Measurements from ENCODE around the gene ZBTB5. TPM values are rescaled to one million over a fixed set of nuclear protein-coding genes. Genes with fewer than 3 reads are reported as not detected.

Gene ZBTB5
- total and polyA plus RNA-seq, 2 of the 13 experiments (the other 11 are each of a cell fraction or from before 2014, with no cell fraction given): 12.5 to 20.5 TPM

DNA sequence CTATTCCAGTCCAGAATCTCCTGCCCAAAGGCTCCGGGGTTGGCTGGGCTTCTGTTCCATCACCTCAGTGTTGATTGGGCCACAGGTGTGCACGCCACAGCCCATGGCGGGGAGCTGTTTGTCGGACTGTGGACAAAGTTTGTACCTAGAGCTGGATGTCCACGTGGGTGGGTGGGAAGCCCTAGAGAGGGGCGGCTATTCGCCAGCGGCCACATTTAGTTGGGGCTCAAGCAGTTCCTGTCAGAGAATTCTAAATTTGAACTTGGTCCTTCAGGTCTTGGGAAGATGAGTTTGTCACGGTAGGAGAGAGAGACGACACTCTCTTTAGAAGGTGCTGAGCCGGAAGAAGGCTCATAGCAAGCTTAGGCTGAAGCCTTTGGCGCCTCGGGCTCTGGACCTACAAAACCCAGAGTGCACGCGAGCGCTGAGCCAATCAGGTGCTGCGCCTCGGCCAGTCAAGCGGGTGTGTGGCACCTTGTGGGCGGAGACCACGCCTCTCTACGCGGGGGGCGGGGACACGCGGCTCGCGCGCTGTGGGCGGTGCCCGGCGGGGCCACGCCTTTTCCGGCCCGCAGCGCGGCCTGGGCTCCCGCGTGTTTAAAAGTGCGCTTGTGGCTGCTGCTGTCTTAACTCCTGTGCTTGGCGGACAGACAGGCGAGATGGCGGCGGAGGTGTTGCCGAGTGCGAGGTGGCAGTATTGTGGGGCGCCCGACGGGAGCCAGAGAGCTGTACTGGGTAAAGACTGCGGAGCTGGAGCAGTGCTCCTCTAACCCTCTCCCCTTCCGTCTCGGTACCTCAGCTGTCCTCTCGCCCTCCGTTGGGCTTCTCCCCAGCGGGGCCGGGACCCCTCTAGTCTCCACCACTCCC is 20.4 kb upstream of the ZBTB5 start, which contains the start of gene POLR1E (continued):
- TF ChIP-seq, protein P1, sequence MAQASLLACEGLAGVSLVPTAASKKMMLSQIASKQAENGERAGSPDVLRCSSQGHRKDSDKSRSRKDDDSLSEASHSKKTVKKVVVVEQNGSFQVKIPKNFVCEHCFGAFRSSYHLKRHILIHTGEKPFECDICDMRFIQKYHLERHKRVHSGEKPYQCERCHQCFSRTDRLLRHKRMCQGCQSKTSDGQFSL (CRISPR knock-in tag; IDR thresholded peaks at IDR 0.05): no peak
- TF ChIP-seq SRSF1 (optimal IDR thresholded peaks at IDR 0.05; ENCODE audit: low read depth, low read length) (no peak), ZC3H4 (CRISPR knock-in tag; IDR thresholded peaks at IDR 0.05; ENCODE audit: borderline replicate concordance) (no peak), TCF7 (IDR thresholded peaks at IDR 0.05; ENCODE audit: low read depth) (no peak), FOXK2 (IDR thresholded peaks at IDR 0.05) (no peak), ZNF780A (CRISPR knock-in tag; IDR thresholded peaks at IDR 0.05) (no peak), ZNF10 (CRISPR knock-in tag; IDR thresholded peaks at IDR 0.05; ENCODE audit: borderline replicate concordance, low read depth) (no peak), ZNF788 (CRISPR knock-in tag; IDR thresholded peaks at IDR 0.05; ENCODE audit: borderline replicate concordance) (peak; percentile 56; the same call in 1 of the 2 replicates), JARID2 (CRISPR knock-in tag; IDR thresholded peaks at IDR 0.05; ENCODE audit: insufficient replicate concordance) (no peak), FOXM1 (CRISPR knock-in tag; IDR thresholded peaks at IDR 0.05) (no peak), MLLT10 (CRISPR knock-in tag; IDR thresholded peaks at IDR 0.05) (no peak), ZFP62 (CRISPR knock-in tag; IDR thresholded peaks at IDR 0.05) (no peak), ZNF34 (CRISPR knock-in tag; IDR thresholded peaks at IDR 0.05; ENCODE audit: borderline replicate concordance) (no peak), KLF16 (CRISPR knock-in tag; IDR thresholded peaks at IDR 0.05) (0 out of 4 replicates have a peak, but pooled peaks of 1 of the 2 experiments have one; percentile 70), ZNF709 (CRISPR knock-in tag; IDR thresholded peaks at IDR 0.05) (no peak), SSRP1 (CRISPR knock-in tag; IDR thresholded peaks at IDR 0.05) (no peak)
- TF ChIP-seq, protein P2, sequence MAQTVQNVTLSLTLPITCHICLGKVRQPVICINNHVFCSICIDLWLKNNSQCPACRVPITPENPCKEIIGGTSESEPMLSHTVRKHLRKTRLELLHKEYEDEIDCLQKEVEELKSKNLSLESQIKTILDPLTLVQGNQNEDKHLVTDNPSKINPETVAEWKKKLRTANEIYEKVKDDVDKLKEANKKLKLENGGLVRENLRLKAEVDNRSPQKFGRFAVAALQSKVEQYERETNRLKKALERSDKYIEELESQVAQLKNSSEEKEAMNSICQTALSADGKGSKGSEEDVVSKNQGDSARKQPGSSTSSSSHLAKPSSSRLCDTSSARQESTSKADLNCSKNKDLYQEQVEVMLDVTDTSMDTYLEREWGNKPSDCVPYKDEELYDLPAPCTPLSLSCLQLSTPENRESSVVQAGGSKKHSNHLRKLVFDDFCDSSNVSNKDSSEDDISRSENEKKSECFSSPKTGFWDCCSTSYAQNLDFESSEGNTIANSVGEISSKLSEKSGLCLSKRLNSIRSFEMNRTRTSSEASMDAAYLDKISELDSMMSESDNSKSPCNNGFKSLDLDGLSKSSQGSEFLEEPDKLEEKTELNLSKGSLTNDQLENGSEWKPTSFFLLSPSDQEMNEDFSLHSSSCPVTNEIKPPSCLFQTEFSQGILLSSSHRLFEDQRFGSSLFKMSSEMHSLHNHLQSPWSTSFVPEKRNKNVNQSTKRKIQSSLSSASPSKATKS (CRISPR knock-in tag; IDR thresholded peaks at IDR 0.05): no peak
- TF ChIP-seq, protein P3, sequence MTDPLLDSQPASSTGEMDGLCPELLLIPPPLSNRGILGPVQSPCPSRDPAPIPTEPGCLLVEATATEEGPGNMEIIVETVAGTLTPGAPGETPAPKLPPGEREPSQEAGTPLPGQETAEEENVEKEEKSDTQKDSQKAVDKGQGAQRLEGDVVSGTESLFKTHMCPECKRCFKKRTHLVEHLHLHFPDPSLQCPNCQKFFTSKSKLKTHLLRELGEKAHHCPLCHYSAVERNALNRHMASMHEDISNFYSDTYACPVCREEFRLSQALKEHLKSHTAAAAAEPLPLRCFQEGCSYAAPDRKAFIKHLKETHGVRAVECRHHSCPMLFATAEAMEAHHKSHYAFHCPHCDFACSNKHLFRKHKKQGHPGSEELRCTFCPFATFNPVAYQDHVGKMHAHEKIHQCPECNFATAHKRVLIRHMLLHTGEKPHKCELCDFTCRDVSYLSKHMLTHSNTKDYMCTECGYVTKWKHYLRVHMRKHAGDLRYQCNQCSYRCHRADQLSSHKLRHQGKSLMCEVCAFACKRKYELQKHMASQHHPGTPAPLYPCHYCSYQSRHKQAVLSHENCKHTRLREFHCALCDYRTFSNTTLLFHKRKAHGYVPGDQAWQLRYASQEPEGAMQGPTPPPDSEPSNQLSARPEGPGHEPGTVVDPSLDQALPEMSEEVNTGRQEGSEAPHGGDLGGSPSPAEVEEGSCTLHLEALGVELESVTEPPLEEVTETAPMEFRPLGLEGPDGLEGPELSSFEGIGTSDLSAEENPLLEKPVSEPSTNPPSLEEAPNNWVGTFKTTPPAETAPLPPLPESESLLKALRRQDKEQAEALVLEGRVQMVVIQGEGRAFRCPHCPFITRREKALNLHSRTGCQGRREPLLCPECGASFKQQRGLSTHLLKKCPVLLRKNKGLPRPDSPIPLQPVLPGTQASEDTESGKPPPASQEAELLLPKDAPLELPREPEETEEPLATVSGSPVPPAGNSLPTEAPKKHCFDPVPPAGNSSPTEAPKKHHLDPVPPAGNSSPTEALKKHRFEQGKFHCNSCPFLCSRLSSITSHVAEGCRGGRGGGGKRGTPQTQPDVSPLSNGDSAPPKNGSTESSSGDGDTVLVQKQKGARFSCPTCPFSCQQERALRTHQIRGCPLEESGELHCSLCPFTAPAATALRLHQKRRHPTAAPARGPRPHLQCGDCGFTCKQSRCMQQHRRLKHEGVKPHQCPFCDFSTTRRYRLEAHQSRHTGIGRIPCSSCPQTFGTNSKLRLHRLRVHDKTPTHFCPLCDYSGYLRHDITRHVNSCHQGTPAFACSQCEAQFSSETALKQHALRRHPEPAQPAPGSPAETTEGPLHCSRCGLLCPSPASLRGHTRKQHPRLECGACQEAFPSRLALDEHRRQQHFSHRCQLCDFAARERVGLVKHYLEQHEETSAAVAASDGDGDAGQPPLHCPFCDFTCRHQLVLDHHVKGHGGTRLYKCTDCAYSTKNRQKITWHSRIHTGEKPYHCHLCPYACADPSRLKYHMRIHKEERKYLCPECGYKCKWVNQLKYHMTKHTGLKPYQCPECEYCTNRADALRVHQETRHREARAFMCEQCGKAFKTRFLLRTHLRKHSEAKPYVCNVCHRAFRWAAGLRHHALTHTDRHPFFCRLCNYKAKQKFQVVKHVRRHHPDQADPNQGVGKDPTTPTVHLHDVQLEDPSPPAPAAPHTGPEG (CRISPR knock-in tag; IDR thresholded peaks at IDR 0.05): no peak
- TF ChIP-seq, protein P4, sequence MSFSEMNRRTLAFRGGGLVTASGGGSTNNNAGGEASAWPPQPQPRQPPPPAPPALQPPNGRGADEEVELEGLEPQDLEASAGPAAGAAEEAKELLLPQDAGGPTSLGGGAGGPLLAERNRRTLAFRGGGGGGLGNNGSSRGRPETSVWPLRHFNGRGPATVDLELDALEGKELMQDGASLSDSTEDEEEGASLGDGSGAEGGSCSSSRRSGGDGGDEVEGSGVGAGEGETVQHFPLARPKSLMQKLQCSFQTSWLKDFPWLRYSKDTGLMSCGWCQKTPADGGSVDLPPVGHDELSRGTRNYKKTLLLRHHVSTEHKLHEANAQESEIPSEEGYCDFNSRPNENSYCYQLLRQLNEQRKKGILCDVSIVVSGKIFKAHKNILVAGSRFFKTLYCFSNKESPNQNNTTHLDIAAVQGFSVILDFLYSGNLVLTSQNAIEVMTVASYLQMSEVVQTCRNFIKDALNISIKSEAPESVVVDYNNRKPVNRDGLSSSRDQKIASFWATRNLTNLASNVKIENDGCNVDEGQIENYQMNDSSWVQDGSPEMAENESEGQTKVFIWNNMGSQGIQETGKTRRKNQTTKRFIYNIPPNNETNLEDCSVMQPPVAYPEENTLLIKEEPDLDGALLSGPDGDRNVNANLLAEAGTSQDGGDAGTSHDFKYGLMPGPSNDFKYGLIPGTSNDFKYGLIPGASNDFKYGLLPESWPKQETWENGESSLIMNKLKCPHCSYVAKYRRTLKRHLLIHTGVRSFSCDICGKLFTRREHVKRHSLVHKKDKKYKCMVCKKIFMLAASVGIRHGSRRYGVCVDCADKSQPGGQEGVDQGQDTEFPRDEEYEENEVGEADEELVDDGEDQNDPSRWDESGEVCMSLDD (CRISPR knock-in tag; IDR thresholded peaks at IDR 0.05; ENCODE audit: borderline replicate concordance): no peak

Data from HepG2 (cell line).